HCT116 (cell line): ENCODE results near the gene MYO1E. TPM values are rescaled to one million over a fixed set of nuclear protein-coding genes. Genes with fewer than 3 reads are reported as not detected.

Experiments used
- ATAC-seq: fragments of 200-7000 bp; cut with Tn5 transposase; 2 replicates; pipeline ENCODE4 v1.9.1; 2020; ENCODE audit warnings: mild to moderate bottlenecking, moderate library complexity
- BruUV-seq: library from RNA; stranded (reverse); fragments of 400-500 nt; replicated peaks from 2 replicates; lab custom pipeline; 2021; lab: Mats Ljungman, UMichigan
- CTCF ChIA-PET: fragments of 300-600 bp; sonication (Branson Sonifier 250); formaldehyde crosslinking; loops from one replicate; lab custom pipeline; 2021; ENCODE audit warnings: antibody characterized with exemption; lab: Charles Lee
- POLR2A ChIA-PET: fragments of 300-600, 350-600 bp; sonication (Branson Sonifier 250); formaldehyde crosslinking; loops from one replicate; lab custom pipeline; 2021; ENCODE audit warnings: antibody characterized with exemption; lab: Charles Lee
- RAD21 ChIA-PET, 2 experiments: fragments of 300-600 bp; sonication (Branson Sonifier 250); formaldehyde crosslinking; loops; one replicate each; lab custom pipeline; 2023; ENCODE audit warnings: low total read pairs in 2 of 2; ENCODE audit not compliant: uncharacterized antibody in 2 of 2, unreplicated experiment in 2 of 2, low non-redundant PET in 1 of 2; lab: Charles Lee
- DNase-seq: peaks from one replicate; pipeline ENCODE4 v3.0.0-alpha.2; 2010; ENCODE audit warnings: low read depth, low spot score
- H2AFZ ChIP-seq: fragments of 200-600 bp; shearing (Covaris generic), sonication (generic); 2 replicates; pipeline ENCODE4 v1.6.1; 2017; ENCODE audit warnings: low read depth, mixed run types, mixed read lengths, antibody characterized with exemption, low read length; ENCODE audit not compliant: poor library complexity, severe bottlenecking
- H3K27ac ChIP-seq: 2 replicates; pipeline ENCODE4 v1.5.1; 2012; ENCODE audit warnings: low read depth, low read length
- H3K27me3 ChIP-seq: fragments of 200-600 bp; sonication (generic); 2 replicates; pipeline ENCODE4 v1.6.1; 2016; ENCODE audit warnings: mixed run types, low read length, mixed read lengths; ENCODE audit not compliant: insufficient read depth
- H3K36me3 ChIP-seq, 2 experiments: fragments of 200-500 bp in 1 of 2; fragments of 200-600 bp in 1 of 2; sonication (Bioruptor generic) in 1 of 2; sonication (generic) in 1 of 2; 2 replicates each; pipeline versions ENCODE4 v1.5.1 to v1.6.1; 2014 to 2016; ENCODE audit warnings: low read length in 2 of 2, inconsistent platforms in 1 of 2, mixed read lengths in 1 of 2, mixed run types in 1 of 2; ENCODE audit not compliant: insufficient read depth in 2 of 2, control insufficient read depth in 1 of 2
- H3K4me1 ChIP-seq, 2 experiments: fragments of 200-600 bp in 1 of 2; sonication (generic) in 1 of 2; 2 replicates each; pipeline versions ENCODE4 v1.5.1 to v1.6.1; 2012 to 2017; ENCODE audit warnings: low read length in 2 of 2, inconsistent platforms in 1 of 2, mild to moderate bottlenecking in 1 of 2, mixed read lengths in 1 of 2, mixed run types in 1 of 2, moderate library complexity in 1 of 2; ENCODE audit not compliant: insufficient read depth in 2 of 2, control insufficient read depth in 1 of 2
- H3K4me2 ChIP-seq: fragments of 200-600 bp; sonication (generic); 2 replicates; pipeline ENCODE4 v1.6.1; 2017; ENCODE audit warnings: mixed run types, low read length, mixed read lengths
- H3K4me3 ChIP-seq, 2 experiments: fragments of 200-600 bp in 1 of 2; sonication (generic) in 1 of 2; replicated peaks in 1 of 2; 2 replicates each; pipeline ENCODE4 v1.5.1; 2011 to 2016; ENCODE audit warnings: low read length in 2 of 2, control low read depth in 1 of 2, low read depth in 1 of 2, mild to moderate bottlenecking in 1 of 2, mixed read lengths in 1 of 2, mixed run types in 1 of 2
- H3K79me2 ChIP-seq: fragments of 200-600 bp; sonication (generic); 2 replicates; pipeline ENCODE4 v1.6.1; 2017; ENCODE audit warnings: mild to moderate bottlenecking, mixed run types, low read length, moderate library complexity, mixed read lengths; ENCODE audit not compliant: insufficient read depth
- H3K9ac ChIP-seq: fragments of 200-600 bp; sonication (generic); 2 replicates; pipeline ENCODE4 v1.6.1; 2016; ENCODE audit warnings: low read length, mixed read lengths
- H3K9me2 ChIP-seq: fragments of 200-600 bp; sonication (generic), shearing (Covaris generic); 2 replicates; pipeline ENCODE4 v1.6.1; 2017; ENCODE audit warnings: mixed run types, mild to moderate bottlenecking, moderate library complexity; ENCODE audit not compliant: insufficient read depth
- H3K9me3 ChIP-seq, 2 experiments: fragments of 200-500 bp in 1 of 2; fragments of 200-600 bp in 1 of 2; sonication (Bioruptor generic) in 1 of 2; sonication (generic) in 1 of 2; 2 replicates each; pipeline ENCODE4 v1.6.1; 2014 to 2017; ENCODE audit warnings: low read length in 2 of 2, mixed read lengths in 2 of 2, inconsistent platforms in 1 of 2, low read depth in 1 of 2, mild to moderate bottlenecking in 1 of 2, mixed run types in 1 of 2, moderate library complexity in 1 of 2; ENCODE audit not compliant: control insufficient read depth in 1 of 2, insufficient read depth in 1 of 2
- H4K20me1 ChIP-seq: fragments of 200-600 bp; sonication (generic), shearing (Covaris generic); 2 replicates; pipeline ENCODE4 v1.6.1; 2017; ENCODE audit warnings: mixed run types, mild to moderate bottlenecking, moderate library complexity; ENCODE audit not compliant: insufficient read depth
- ATF3 ChIP-seq: IDR thresholded peaks from 2 replicates; pipeline ENCODE4 v1.6.1; 2012
- CEBPB ChIP-seq: IDR thresholded peaks from 2 replicates; pipeline ENCODE4 v1.6.1; 2012; ENCODE audit warnings: low read depth
- ELF1 ChIP-seq: IDR thresholded peaks from 2 replicates; pipeline ENCODE4 v1.6.1; 2012; ENCODE audit warnings: low read depth, borderline replicate concordance
- EZH2 ChIP-seq: fragments of 200-600 bp; sonication (generic); IDR thresholded peaks from 2 replicates; pipeline ENCODE4 v1.6.1; 2017; ENCODE audit warnings: antibody characterized with exemption, mixed run types
- FOSL1 ChIP-seq: IDR thresholded peaks from 2 replicates; pipeline ENCODE4 v1.6.1; 2012; ENCODE audit warnings: low read depth
- MAX ChIP-seq: IDR thresholded peaks from 2 replicates; pipeline ENCODE4 v1.6.1; 2012
- POLR2AphosphoS5 ChIP-seq: IDR thresholded peaks from 2 replicates; pipeline ENCODE4 v1.6.1; 2011; ENCODE audit warnings: mild to moderate bottlenecking, low read depth, low read length, moderate library complexity
- RAD21 ChIP-seq: IDR thresholded peaks from 2 replicates; pipeline ENCODE4 v1.6.1; 2012; ENCODE audit warnings: low read depth, mild to moderate bottlenecking
- SIN3A ChIP-seq: IDR thresholded peaks from 2 replicates; pipeline ENCODE4 v1.6.1; 2012; ENCODE audit warnings: low read depth
- SP1 ChIP-seq: IDR thresholded peaks from 2 replicates; pipeline ENCODE4 v1.6.1; 2012; ENCODE audit warnings: low read depth
- SRF ChIP-seq: IDR thresholded peaks from 2 replicates; pipeline ENCODE4 v1.6.1; 2012; ENCODE audit warnings: low read depth
- TCF7L2 ChIP-seq: IDR thresholded peaks from 2 replicates; pipeline ENCODE4 v1.7.0; 2011; ENCODE audit warnings: borderline replicate concordance, inconsistent platforms; ENCODE audit not compliant: insufficient read depth, insufficient read length; ENCODE audit errors: extremely low read depth
- ZBTB33 ChIP-seq: IDR thresholded peaks from 2 replicates; pipeline ENCODE4 v1.6.1; 2011; ENCODE audit warnings: mild to moderate bottlenecking, low read length, moderate library complexity; ENCODE audit not compliant: insufficient replicate concordance; ENCODE audit errors: extremely low read depth
- ZFX ChIP-seq: fragments of 450-650 bp; IDR thresholded peaks from 2 replicates; pipeline ENCODE4 v1.6.1; 2017
- ZNF274 ChIP-seq: fragments of 200-500 bp; sonication (Bioruptor generic); IDR thresholded peaks from 2 replicates; pipeline ENCODE4 v1.6.1; 2014; ENCODE audit warnings: mild to moderate bottlenecking, low read depth, low read length, inconsistent platforms
- intact Hi-C: fragments of 100-400 bp; cut with micrococcal nuclease; formaldehyde crosslinking; loops from 2 replicates; pipeline ENCODE4 v1.10.0; 2022
- total RNA-seq: library from RNA; stranded (reverse); gene quantifications from one replicate; pipeline ENCODE4 v1.2.1, GENCODE V29; 2021; ENCODE audit not compliant: unreplicated experiment

The MYO1E gene
- total RNA-seq, 1 experiment from 2014 or later = 182 TPM

GRCh38 chr15:59177317-59177660, 195.4 kb downstream of the MYO1E start:
- TF ChIP-seq SRF (no peak), EZH2 (no peak), SP1 (no peak)
- DNase-seq (no peak), ATAC-seq (no peak)
- Histone ChIP-seq H3K9me2 (no peaks in the 10 kb centered on the region), H3K4me1 (peaks cover 9 to 17% of the 10 kb centered on the region in 2 experiments), H3K36me3 (peaks cover 11 to 27% of the 10 kb centered on the region in 2 experiments; a peak in 2 of 4 replicates), H3K27me3 (no peaks in the 10 kb centered on the region), H3K9ac (no peak overlapping the region), H3K4me3 (no peak overlapping the region), H3K4me2 (no peak overlapping the region), H2AFZ (no peak overlapping the region), H3K9me3 (peaks cover 3 to 12% of the 10 kb centered on the region in 2 experiments; a peak in 2 of 4 replicates), H3K27ac (no peak overlapping the region), H3K79me2 (no peaks in the 10 kb centered on the region), H4K20me1 (no peaks in the 10 kb centered on the region)
- intact Hi-C loops = loop anchor here (5.0 to 10.0 kb wide), 2 partner anchors 198 to 235 kb away; partner anchors contain the start of gene MYO1E
- RAD21 ChIA-PET = no interaction called here
- POLR2A ChIA-PET = no interaction called here
- no TSS peak for BruUV-seq
- CTCF ChIA-PET = no interaction called here

GRCh38 chr15:59176653-59177316, 195.9 kb downstream of the MYO1E start:
- no peak overlapping the region for H3K27ac ChIP-seq
- ChIA-PET POLR2A (interaction anchor here (0.7 kb wide), 2 partner anchors 210 to 778 kb away, joined by 3 to 4 read pairs; no protein-coding TSS in a partner anchor), RAD21 (no interaction called here), CTCF (no interaction called here)
- no TSS peak for BruUV-seq
- H3K4me3 ChIP-seq = no peak overlapping the region
- no peaks in the 10 kb centered on the region for H3K27me3 ChIP-seq
- H3K9me3 ChIP-seq = peaks cover 3 to 7% of the 10 kb centered on the region in 2 experiments; a peak in 2 of 4 replicates
- H3K9me2 ChIP-seq = no peaks in the 10 kb centered on the region
- peaks cover 9 to 17% of the 10 kb centered on the region in 2 experiments for H3K4me1 ChIP-seq
- H2AFZ ChIP-seq = no peak overlapping the region
- peaks cover 10 to 27% of the 10 kb centered on the region in 2 experiments; a peak in 2 of 4 replicates for H3K36me3 ChIP-seq
- no peaks in the 10 kb centered on the region for H3K79me2 ChIP-seq
- H3K9ac ChIP-seq = no peak overlapping the region
- DNase-seq (no peak), ATAC-seq (no peak)
- H4K20me1 ChIP-seq = no peaks in the 10 kb centered on the region
- intact Hi-C loops = loop anchor here (5.0 to 10.0 kb wide), 2 partner anchors 198 to 236 kb away; partner anchors contain the start of gene MYO1E
- H3K4me2 ChIP-seq = no peak overlapping the region
- TF ChIP-seq FOSL1 (no peak), ZFX (no peak), ATF3 (no peak), CEBPB (no peak), ZBTB33 (no peak), ZNF274 (no peak), POLR2AphosphoS5 (no peak), RAD21 (no peak), MAX (no peak), SIN3A (no peak), SRF (no peak), ELF1 (no peak), TCF7L2 (no peak)
